ENCODE results near the gene PROSER3. TPM values are rescaled to one million over a fixed set of nuclear protein-coding genes. Genes with fewer than 3 reads are reported as not detected.

PROSER3 gene
- total and polyA plus RNA-seq, 12 donors = 5.5 to 14.7 (median 9.2) TPM

DNA sequence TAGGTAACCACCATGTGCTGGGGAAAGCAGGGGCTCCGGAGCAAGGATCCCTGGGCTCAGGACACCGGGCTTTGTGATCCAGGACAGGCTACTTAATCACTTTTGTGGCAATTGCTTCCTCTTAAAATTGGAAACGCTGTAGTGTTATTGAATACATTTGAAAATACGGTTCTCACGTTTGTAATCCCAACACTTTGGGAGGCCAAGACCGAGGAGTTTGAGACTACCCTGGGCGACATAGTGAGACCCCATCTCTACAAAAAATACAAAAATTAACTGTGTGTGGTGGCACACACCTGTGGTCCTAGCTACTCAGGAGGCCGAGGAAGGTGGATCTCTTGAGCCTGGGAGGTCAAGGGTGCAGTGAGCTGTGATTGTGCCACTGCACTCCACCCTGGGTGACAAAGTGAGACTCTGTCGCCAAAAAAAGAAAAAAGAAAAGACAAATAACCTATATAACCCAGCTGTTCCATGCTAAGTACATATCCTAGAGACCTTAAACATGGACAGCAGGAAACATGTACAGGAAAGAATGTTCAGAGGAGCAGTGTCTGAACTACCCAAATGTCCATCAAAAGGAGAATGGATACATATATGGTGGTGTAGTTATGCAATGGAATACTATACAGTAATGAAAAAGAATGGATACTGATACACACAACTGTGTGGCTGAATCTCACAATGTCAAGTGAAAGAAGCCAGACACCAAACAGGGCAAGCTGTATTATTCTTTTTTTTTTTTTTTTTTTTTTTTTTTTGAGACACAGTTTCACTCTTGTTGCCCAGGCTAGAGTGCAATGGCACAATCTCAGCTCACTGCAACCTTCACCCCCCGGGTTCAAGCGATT lies 55.3 kb downstream of the PROSER3 start:
- DNase-seq (no peak), ATAC-seq (no peak)
- Histone ChIP-seq H3K27ac (no peak overlapping the region), H3K9me3 (peaks cover 0 to 2% (median 0%) of the 10 kb centered on the region in 11 donors), H3K27me3 (peaks cover 0 to 59% (median 23%) of the 10 kb centered on the region in 7 donors), H3K4me1 (no peaks in the 10 kb centered on the region), H3K4me3 (no peak overlapping the region), H3K36me3 (no peaks in the 10 kb centered on the region)
- TF ChIP-seq, protein P1, sequence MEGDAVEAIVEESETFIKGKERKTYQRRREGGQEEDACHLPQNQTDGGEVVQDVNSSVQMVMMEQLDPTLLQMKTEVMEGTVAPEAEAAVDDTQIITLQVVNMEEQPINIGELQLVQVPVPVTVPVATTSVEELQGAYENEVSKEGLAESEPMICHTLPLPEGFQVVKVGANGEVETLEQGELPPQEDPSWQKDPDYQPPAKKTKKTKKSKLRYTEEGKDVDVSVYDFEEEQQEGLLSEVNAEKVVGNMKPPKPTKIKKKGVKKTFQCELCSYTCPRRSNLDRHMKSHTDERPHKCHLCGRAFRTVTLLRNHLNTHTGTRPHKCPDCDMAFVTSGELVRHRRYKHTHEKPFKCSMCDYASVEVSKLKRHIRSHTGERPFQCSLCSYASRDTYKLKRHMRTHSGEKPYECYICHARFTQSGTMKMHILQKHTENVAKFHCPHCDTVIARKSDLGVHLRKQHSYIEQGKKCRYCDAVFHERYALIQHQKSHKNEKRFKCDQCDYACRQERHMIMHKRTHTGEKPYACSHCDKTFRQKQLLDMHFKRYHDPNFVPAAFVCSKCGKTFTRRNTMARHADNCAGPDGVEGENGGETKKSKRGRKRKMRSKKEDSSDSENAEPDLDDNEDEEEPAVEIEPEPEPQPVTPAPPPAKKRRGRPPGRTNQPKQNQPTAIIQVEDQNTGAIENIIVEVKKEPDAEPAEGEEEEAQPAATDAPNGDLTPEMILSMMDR (IDR thresholded peaks at IDR 0.05) = no peak
- WGBS, 2 donors = 85% methylated on average over 11 of the region's 11 CpGs
- intact Hi-C loops (cut with DNase I) = loop anchor here in 2 of 10 donors (10.0 kb wide), 1 partner anchor 118 kb away; no protein-coding TSS in a partner anchor

DNA sequence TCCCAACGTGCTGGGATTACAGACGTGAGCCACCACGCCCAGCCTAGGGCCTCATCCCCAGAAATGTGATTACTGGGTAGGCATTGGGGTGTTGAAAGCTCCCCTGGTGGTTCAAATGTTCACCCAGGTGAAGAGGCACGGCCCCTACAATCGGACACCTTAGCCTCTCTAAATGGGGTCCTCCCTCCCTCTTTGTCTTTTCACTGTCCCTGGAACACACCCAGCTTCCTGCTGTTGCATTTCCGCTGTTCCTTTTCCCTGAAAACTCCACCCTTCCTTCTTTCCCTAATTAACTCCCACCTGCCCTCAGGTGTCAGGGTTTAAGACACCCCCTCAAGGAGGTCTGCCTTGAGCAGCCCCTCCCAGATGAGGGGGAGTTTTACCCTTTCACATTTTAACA lies 58.3 kb downstream of the PROSER3 start:
- Histone ChIP-seq H3K4me1 (no peaks in the 10 kb centered on the region), H3K27ac (no peak overlapping the region), H3K9me3 (peaks cover 0 to 2% (median 0%) of the 10 kb centered on the region in 11 donors), H3K36me3 (no peaks in the 10 kb centered on the region), H3K4me3 (no peak overlapping the region), H3K27me3 (peaks cover 0 to 62% (median 29%) of the 10 kb centered on the region in 7 donors)
- no peak for ATAC-seq
- DNase-seq = no peak
- WGBS, 2 donors = 20 to 27% methylated on average over 6 of the region's 6 CpGs
- TF ChIP-seq, protein P1 (IDR thresholded peaks at IDR 0.05) = no peak
- intact Hi-C loops (cut with DNase I) = loop anchor here in 2 of 10 donors (10.0 kb wide), 1 partner anchor 121 kb away; no protein-coding TSS in a partner anchor

DNA sequence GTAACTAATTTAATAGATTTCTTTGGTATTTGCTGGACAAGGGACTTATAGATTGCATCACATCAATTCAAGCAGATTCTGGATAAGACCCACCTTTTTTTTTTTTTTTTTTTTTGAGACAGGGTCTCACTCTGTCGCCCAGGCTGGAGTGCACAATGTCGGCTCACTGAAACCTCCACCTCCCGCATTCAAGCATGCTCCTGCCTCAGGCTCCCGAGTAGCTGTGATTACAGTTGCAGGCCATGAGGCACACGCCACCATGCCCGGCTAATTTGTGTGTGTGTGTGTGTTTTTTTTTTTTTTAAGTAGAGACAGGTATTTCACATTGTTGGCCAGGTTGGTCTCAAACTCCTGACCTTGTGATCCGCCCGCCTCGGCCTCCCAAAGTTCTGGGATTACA lies 58.9 kb downstream of the PROSER3 start:
- no peak for DNase-seq
- 81 to 83% methylated on average over 9 of the region's 9 CpGs for WGBS, 2 donors
- H3K27ac ChIP-seq = no peak overlapping the region
- intact Hi-C loops (cut with DNase I) = loop anchor here in 2 of 10 donors (10.0 kb wide), 1 partner anchor 122 kb away; no protein-coding TSS in a partner anchor
- no peaks in the 10 kb centered on the region for H3K36me3 ChIP-seq
- peaks cover 0 to 62% (median 29%) of the 10 kb centered on the region in 7 donors for H3K27me3 ChIP-seq
- H3K4me3 ChIP-seq = no peak overlapping the region
- H3K9me3 ChIP-seq = peaks cover 0 to 2% (median 0%) of the 10 kb centered on the region in 11 donors
- TF ChIP-seq, protein P1 (IDR thresholded peaks at IDR 0.05) = no peak
- no peaks in the 10 kb centered on the region for H3K4me1 ChIP-seq
- no peak for ATAC-seq

DNA sequence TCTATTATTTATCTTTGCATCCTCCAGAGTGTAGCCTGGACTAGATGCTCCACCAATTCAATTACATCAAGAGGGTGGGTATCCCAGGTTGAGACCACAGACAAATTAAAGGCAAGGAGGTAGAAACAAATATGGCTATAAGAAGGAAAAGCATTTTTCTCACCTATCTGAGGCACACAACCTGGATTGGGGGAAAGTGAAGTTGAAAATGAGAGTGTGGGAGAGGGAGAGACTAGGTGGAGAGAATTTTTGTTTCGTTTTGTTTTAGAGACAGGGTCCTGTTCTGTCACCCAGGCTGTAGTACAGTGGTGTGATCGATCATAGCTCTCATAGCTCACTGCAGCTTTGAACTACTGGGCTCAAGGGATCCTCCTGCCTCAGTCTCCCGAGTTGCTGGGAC lies 60.5 kb downstream of the PROSER3 start:
- 63 to 72% methylated on average over 3 of the region's 3 CpGs for WGBS, 2 donors
- TF ChIP-seq, protein P1 (IDR thresholded peaks at IDR 0.05) = no peak
- Histone ChIP-seq H3K27me3 (peaks cover 0 to 55% (median 32%) of the 10 kb centered on the region in 7 donors), H3K4me3 (no peak overlapping the region), H3K4me1 (no peaks in the 10 kb centered on the region), H3K9me3 (peaks cover 0 to 1% (median 0%) of the 10 kb centered on the region in 11 donors), H3K36me3 (no peaks in the 10 kb centered on the region), H3K27ac (no peak overlapping the region)
- intact Hi-C loops (cut with DNase I) = loop anchor here in 2 of 10 donors (10.0 kb wide), 1 partner anchor 124 kb away; no protein-coding TSS in a partner anchor
- no peak for ATAC-seq
- DNase-seq = no peak

Other genes starting within 250 kb of the PROSER3 start
- 10 to 100 TPM in 3 of 10 donors, 1 to 10 TPM in 7; 2.0 to 15.7 (median 7.6) TPM for gene DMKN, start 244.5 kb upstream of the PROSER3 start, total RNA-seq
- 10 to 100 TPM in 1 of 2 donors, 1 to 10 TPM in 1; 7.8 to 32.2 TPM for gene DMKN, start 244.5 kb upstream of the PROSER3 start, polyA plus RNA-seq
- gene SBSN, start 229.9 kb upstream of the PROSER3 start, total RNA-seq = not detected
- gene SBSN, start 229.9 kb upstream of the PROSER3 start, polyA plus RNA-seq = under 1 TPM in 1 of 2 donors, not detected in 1; 0.20 TPM
- not detected for gene GAPDHS, start 224.7 kb upstream of the PROSER3 start, total RNA-seq
- gene GAPDHS, start 224.7 kb upstream of the PROSER3 start, polyA plus RNA-seq = not detected
- gene TMEM147, start 212.6 kb upstream of the PROSER3 start, total RNA-seq = 100 to 1,000 TPM in 3 of 10 donors, 10 to 100 TPM in 7; 62.8 to 103 (median 74.7) TPM
- gene TMEM147, start 212.6 kb upstream of the PROSER3 start, polyA plus RNA-seq = 100 to 1,000 TPM in 1 of 2 donors, 10 to 100 TPM in 1; 78.0 to 229 TPM
- gene ATP4A, start 194.5 kb upstream of the PROSER3 start, total RNA-seq = not detected
- gene ATP4A, start 194.5 kb upstream of the PROSER3 start, polyA plus RNA-seq = not detected
- not detected for gene PMIS2, start 172.0 kb upstream of the PROSER3 start, total RNA-seq
- gene PMIS2, start 172.0 kb upstream of the PROSER3 start, polyA plus RNA-seq = not detected
- 1 to 10 TPM; 3.2 to 9.3 (median 4.7) TPM for gene HAUS5, start 145.4 kb upstream of the PROSER3 start, total RNA-seq
- 10 to 100 TPM in 1 of 2 donors, 1 to 10 TPM in 1; 4.3 to 14.1 TPM for gene HAUS5, start 145.4 kb upstream of the PROSER3 start, polyA plus RNA-seq
- gene RBM42, start 129.1 kb upstream of the PROSER3 start, total RNA-seq = 10 to 100 TPM; 43.5 to 57.8 (median 53.2) TPM
- 10 to 100 TPM; 76.3 to 93.1 TPM for gene RBM42, start 129.1 kb upstream of the PROSER3 start, polyA plus RNA-seq
- under 1 TPM in 4 of 10 donors, not detected in 6; 0.26 to 0.55 (median 0.28) TPM for gene ETV2, start 116.4 kb upstream of the PROSER3 start, total RNA-seq
- 1 to 10 TPM in 1 of 2 donors, under 1 TPM in 1; 0.59 to 1.5 TPM for gene ETV2, start 116.4 kb upstream of the PROSER3 start, polyA plus RNA-seq
- gene COX6B1, start 109.9 kb upstream of the PROSER3 start, total RNA-seq = 1,000 to 10,000 TPM; 1,085 to 1,585 (median 1,381) TPM
- 1,000 to 10,000 TPM; 2,189 to 5,346 TPM for gene COX6B1, start 109.9 kb upstream of the PROSER3 start, polyA plus RNA-seq
- gene UPK1A, start 91.7 kb upstream of the PROSER3 start, total RNA-seq = under 1 TPM in 1 of 10 donors, not detected in 9; 0.38 TPM
- gene UPK1A, start 91.7 kb upstream of the PROSER3 start, polyA plus RNA-seq = under 1 TPM in 1 of 2 donors, not detected in 1; 0.03 TPM
- gene ZBTB32, start 53.6 kb upstream of the PROSER3 start, total RNA-seq = under 1 TPM in 1 of 10 donors, not detected in 9; 0.12 TPM
- under 1 TPM in 1 of 2 donors, not detected in 1; 0.03 TPM for gene ZBTB32, start 53.6 kb upstream of the PROSER3 start, polyA plus RNA-seq
- gene KMT2B, start 40.2 kb upstream of the PROSER3 start, total RNA-seq = 10 to 100 TPM; 10.8 to 19.2 (median 14.6) TPM
- 10 to 100 TPM; 15.0 to 28.7 TPM for gene KMT2B, start 40.2 kb upstream of the PROSER3 start, polyA plus RNA-seq
- gene IGFLR1, start 15.7 kb upstream of the PROSER3 start, total RNA-seq = 10 to 100 TPM in 1 of 10 donors, 1 to 10 TPM in 9; 1.1 to 17.1 (median 2.3) TPM
- gene IGFLR1, start 15.7 kb upstream of the PROSER3 start, polyA plus RNA-seq = 10 to 100 TPM in 1 of 2 donors, 1 to 10 TPM in 1; 6.6 to 13.3 TPM
- 10 to 100 TPM; 17.4 to 35.1 (median 20.3) TPM for gene U2AF1L4, start 12.8 kb upstream of the PROSER3 start, total RNA-seq
- gene U2AF1L4, start 12.8 kb upstream of the PROSER3 start, polyA plus RNA-seq = 10 to 100 TPM; 11.5 to 57.7 TPM
- 10 to 100 TPM; 34.8 to 70.7 (median 44.9) TPM for gene PSENEN, start 12.5 kb upstream of the PROSER3 start, total RNA-seq
- gene PSENEN, start 12.5 kb upstream of the PROSER3 start, polyA plus RNA-seq = 100 to 1,000 TPM in 1 of 2 donors, 10 to 100 TPM in 1; 69.3 to 149 TPM
- 1 to 10 TPM; 4.0 to 9.3 (median 4.8) TPM for gene LIN37, start 9.6 kb upstream of the PROSER3 start, total RNA-seq
- gene LIN37, start 9.6 kb upstream of the PROSER3 start, polyA plus RNA-seq = 10 to 100 TPM; 25.2 to 29.4 TPM
- gene HSPB6, start 1.1 kb upstream of the PROSER3 start, total RNA-seq = 1,000 to 10,000 TPM in 5 of 10 donors, 100 to 1,000 TPM in 5; 448 to 1,269 (median 1,031) TPM
- gene HSPB6, start 1.1 kb upstream of the PROSER3 start, polyA plus RNA-seq = 100 to 1,000 TPM; 387 to 822 TPM
- gene ARHGAP33, start 17.4 kb downstream of the PROSER3 start, total RNA-seq = 1 to 10 TPM; 1.3 to 9.5 (median 5.6) TPM
- 10 to 100 TPM in 1 of 2 donors, 1 to 10 TPM in 1; 2.2 to 10.1 TPM for gene ARHGAP33, start 17.4 kb downstream of the PROSER3 start, polyA plus RNA-seq
- gene PRODH2, start 54.7 kb downstream of the PROSER3 start, total RNA-seq = not detected
- gene PRODH2, start 54.7 kb downstream of the PROSER3 start, polyA plus RNA-seq = not detected
- under 1 TPM in 2 of 10 donors, not detected in 8; 0.07 to 0.12 TPM for gene NPHS1, start 94.3 kb downstream of the PROSER3 start, total RNA-seq
- not detected for gene NPHS1, start 94.3 kb downstream of the PROSER3 start, polyA plus RNA-seq
- under 1 TPM in 2 of 10 donors, not detected in 8; 0.12 to 0.35 TPM for gene KIRREL2, start 98.7 kb downstream of the PROSER3 start, total RNA-seq
- gene KIRREL2, start 98.7 kb downstream of the PROSER3 start, polyA plus RNA-seq = not detected
- 10 to 100 TPM; 13.6 to 63.5 (median 26.0) TPM for gene APLP1, start 110.4 kb downstream of the PROSER3 start, total RNA-seq
- 10 to 100 TPM in 1 of 2 donors, 1 to 10 TPM in 1; 2.7 to 24.2 TPM for gene APLP1, start 110.4 kb downstream of the PROSER3 start, polyA plus RNA-seq
- 1 to 10 TPM in 9 of 10 donors, under 1 TPM in 1; 0.66 to 7.8 (median 3.7) TPM for gene NFKBID, start 142.4 kb downstream of the PROSER3 start, total RNA-seq
- 1 to 10 TPM; 2.3 to 4.8 TPM for gene NFKBID, start 142.4 kb downstream of the PROSER3 start, polyA plus RNA-seq
- gene HCST, start 144.4 kb downstream of the PROSER3 start, total RNA-seq = 10 to 100 TPM in 1 of 10 donors, 1 to 10 TPM in 9; 1.7 to 22.8 (median 4.5) TPM
- 10 to 100 TPM; 10.6 to 17.6 TPM for gene HCST, start 144.4 kb downstream of the PROSER3 start, polyA plus RNA-seq
- 100 to 1,000 TPM in 1 of 10 donors, 10 to 100 TPM in 6, 1 to 10 TPM in 3; 8.4 to 122 (median 18.2) TPM for gene TYROBP, start 150.1 kb downstream of the PROSER3 start, total RNA-seq
- 10 to 100 TPM; 23.9 to 60.9 TPM for gene TYROBP, start 150.1 kb downstream of the PROSER3 start, polyA plus RNA-seq
- gene LRFN3, start 178.2 kb downstream of the PROSER3 start, total RNA-seq = 1 to 10 TPM; 3.4 to 9.6 (median 5.8) TPM
- gene LRFN3, start 178.2 kb downstream of the PROSER3 start, polyA plus RNA-seq = 1 to 10 TPM; 3.7 to 8.2 TPM
- gene SDHAF1, start 237.0 kb downstream of the PROSER3 start, total RNA-seq = 10 to 100 TPM in 5 of 10 donors, 1 to 10 TPM in 5; 7.3 to 13.4 (median 10.2) TPM
- 10 to 100 TPM in 1 of 2 donors, 1 to 10 TPM in 1; 7.7 to 26.6 TPM for gene SDHAF1, start 237.0 kb downstream of the PROSER3 start, polyA plus RNA-seq